PC-3 (cell line): ENCODE data around the gene TCEAL9. TPM values are rescaled to one million over a fixed set of nuclear protein-coding genes. Genes with fewer than 3 reads are reported as not detected.
A peak's percentile ranks its signal among the peaks of the same experiment; 100 is the strongest.

Experiments used
- ATAC-seq: fragments of 200-7000 bp; cut with Tn5 transposase; 2 replicates; pipeline ENCODE4 v1.9.1; 2020; ENCODE audit warnings: mild to moderate bottlenecking, moderate library complexity
- BruUV-seq: library from RNA; stranded (reverse); fragments of 400-500 nt; replicated peaks from 2 replicates; lab custom pipeline; 2021; lab: Mats Ljungman, UMichigan
- CTCF ChIA-PET: fragments of 300-600 bp; sonication (Branson Sonifier 250); formaldehyde crosslinking; loops from one replicate; lab custom pipeline; 2022; ENCODE audit warnings: antibody characterized with exemption; lab: Charles Lee
- POLR2A ChIA-PET: fragments of 300-600 bp; sonication (Branson Sonifier 250); formaldehyde crosslinking; loops from one replicate; lab custom pipeline; 2022; ENCODE audit warnings: antibody characterized with exemption; ENCODE audit not compliant: unreplicated experiment; lab: Charles Lee
- DNase-seq: peaks from one replicate; pipeline ENCODE4 v3.0.0-alpha.2; 2015
- H2AFZ ChIP-seq: fragments of 300-600 bp; sonication (generic); 2 replicates; pipeline ENCODE4 v1.6.0; 2016; ENCODE audit warnings: antibody characterized with exemption, low read length
- H3F3A ChIP-seq: fragments of 300-600 bp; sonication (generic); one replicate; pipeline ENCODE4 v1.6.0; 2017; ENCODE audit warnings: antibody characterized with exemption, low read length, control low read depth, mild to moderate bottlenecking; ENCODE audit not compliant: unreplicated experiment
- H3K27ac ChIP-seq: fragments of 300-600 bp; sonication (generic); 2 replicates; pipeline ENCODE4 v1.5.1; 2016; ENCODE audit warnings: mild to moderate bottlenecking, low read length
- H3K27me3 ChIP-seq: fragments of 300-600 bp; sonication (generic); 2 replicates; pipeline ENCODE4 v1.6.1; 2016; ENCODE audit warnings: low read length, mixed read lengths
- H3K36me3 ChIP-seq: fragments of 300-600 bp; sonication (generic); 2 replicates; pipeline ENCODE4 v1.6.1; 2016; ENCODE audit warnings: low read depth, mixed run types, low read length, mixed read lengths
- H3K4me1 ChIP-seq: fragments of 300-600 bp; sonication (generic); 2 replicates; pipeline ENCODE4 v1.5.1; 2016; ENCODE audit warnings: low read length; ENCODE audit not compliant: insufficient read depth
- H3K4me2 ChIP-seq: fragments of 300-600 bp; sonication (generic); 2 replicates; pipeline ENCODE4 v1.6.0; 2016; ENCODE audit warnings: low read length
- H3K4me3 ChIP-seq: fragments of 300-600 bp; sonication (generic); 2 replicates; pipeline ENCODE4 v1.5.1; 2016; ENCODE audit warnings: mild to moderate bottlenecking, low read length, mixed read lengths
- H3K79me2 ChIP-seq: fragments of 300-600 bp; sonication (generic); 2 replicates; pipeline ENCODE4 v1.6.1; 2017; ENCODE audit warnings: low read length, mixed read lengths
- H3K9ac ChIP-seq: fragments of 300-600 bp; sonication (generic); 2 replicates; pipeline ENCODE4 v1.6.0; 2016; ENCODE audit warnings: mild to moderate bottlenecking, low read length
- H3K9me2 ChIP-seq: fragments of 300-600 bp; sonication (generic); replicated peaks from 2 replicates; pipeline ENCODE4 v1.6.1; 2016; ENCODE audit warnings: mixed run types, low read length, mixed read lengths
- H3K9me3 ChIP-seq: fragments of 300-600 bp; sonication (generic); 2 replicates; pipeline ENCODE4 v1.6.1; 2016; ENCODE audit warnings: low read length, mixed read lengths
- H4K20me1 ChIP-seq: fragments of 300-600 bp; sonication (generic); 2 replicates; pipeline ENCODE4 v1.6.1; 2016; ENCODE audit warnings: low read length, mixed read lengths
- EZH2 ChIP-seq: fragments of 300-600 bp; sonication (generic); IDR thresholded peaks from one replicate; pipeline ENCODE4 v1.6.1; 2017; ENCODE audit warnings: antibody characterized with exemption, mild to moderate bottlenecking, low read length; ENCODE audit not compliant: unreplicated experiment
- EZH2phosphoT487 ChIP-seq: fragments of 300-600 bp; sonication (generic); IDR thresholded peaks from 2 replicates; pipeline ENCODE4 v1.6.1; 2018; ENCODE audit warnings: mild to moderate bottlenecking, antibody characterized with exemption, low read length, borderline replicate concordance
- intact Hi-C: fragments of 100-400 bp; cut with micrococcal nuclease; formaldehyde crosslinking; loops from 2 replicates; pipeline ENCODE4 v1.9.0; 2023
- total RNA-seq: library from RNA; depleted of rRNA; stranded (reverse); fragments of >200 nt; gene quantifications from 2 replicates; pipeline ENCODE4 v1.2.3, GENCODE V29; 2014
- TF ChIP-seq, protein P1 (sequence below): fragments of 300-600 bp; sonication (generic); conservative IDR thresholded peaks from 2 replicates; pipeline ENCODE4 v1.5.1; 2017; ENCODE audit warnings: antibody characterized with exemption, low read depth, mild to moderate bottlenecking, low read length

Gene TCEAL9
- total RNA-seq, 1 experiment from 2014 or later, result 23.0 TPM

DNA sequence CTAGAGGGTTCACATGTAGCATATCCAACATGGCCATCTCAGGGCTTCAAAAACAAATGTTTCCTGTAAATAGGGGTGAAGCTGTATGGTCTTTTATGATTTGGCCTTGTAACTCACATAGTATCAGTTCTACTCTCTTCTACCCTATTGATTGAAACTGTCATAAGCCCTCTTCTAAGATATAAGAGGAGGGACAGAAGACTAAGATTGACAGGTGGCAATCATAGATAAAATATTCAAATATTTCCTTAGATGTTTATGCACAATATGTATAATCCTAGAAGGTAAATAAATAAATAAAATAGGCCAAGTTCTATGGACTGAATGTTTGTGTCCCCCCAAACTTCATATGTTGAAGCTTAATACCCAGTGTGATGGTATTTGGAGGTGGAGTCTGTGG, 13.2 kb downstream of the TCEAL9 start:
- POLR2A ChIA-PET, result no interaction called here

DNA sequence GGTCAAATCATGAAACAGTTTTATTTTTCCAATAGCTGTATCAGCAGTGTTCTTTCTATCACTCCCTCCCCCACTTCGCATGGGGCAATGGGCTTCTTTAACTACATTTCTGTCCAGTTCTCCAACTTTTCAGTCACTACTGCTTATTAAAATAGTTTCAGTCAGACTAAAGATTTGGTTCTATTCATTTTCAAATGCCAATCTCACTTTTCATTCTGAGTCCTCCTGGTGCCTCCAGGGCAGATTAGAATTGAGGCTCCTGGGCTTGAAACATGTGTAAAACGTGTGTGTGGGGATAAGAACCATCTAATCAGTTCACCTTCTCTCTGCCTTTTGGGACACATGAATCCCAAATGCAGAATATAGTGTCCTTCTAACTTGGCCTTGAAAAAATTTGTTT, 16.6 kb downstream of the TCEAL9 start:
- Histone ChIP-seq H3K36me3 (no peaks in the 10 kb centered on the region), H3K4me2 (peak overlapping the region; percentile 10; the same call in 1 of the 2 replicates)
- POLR2A ChIA-PET, result no interaction called here

More for the DNA sequence above, 13.2 kb downstream of the TCEAL9 start:
- CTCF ChIA-PET, result no interaction called here
- Histone ChIP-seq H4K20me1 (no peaks in the 10 kb centered on the region), H3K4me1 (peaks cover 11% of the 10 kb centered on the region), H3K9ac (no peak overlapping the region), H3K27ac (no peak overlapping the region), H3K9me3 (no peaks in the 10 kb centered on the region), H2AFZ (no peak overlapping the region), H3F3A (no peaks in the 10 kb centered on the region), H3K27me3 (no peaks in the 10 kb centered on the region), H3K4me3 (no peak overlapping the region), H3K36me3 (no peaks in the 10 kb centered on the region), H3K4me2 (no peak overlapping the region), H3K79me2 (no peaks in the 10 kb centered on the region), H3K9me2 (no peaks in the 10 kb centered on the region)
- no peak for DNase-seq
- BruUV-seq, result no TSS peak
- no peak for ATAC-seq
- TF ChIP-seq EZH2 (no peak), EZH2phosphoT487 (no peak)
- TF ChIP-seq, protein P1, sequence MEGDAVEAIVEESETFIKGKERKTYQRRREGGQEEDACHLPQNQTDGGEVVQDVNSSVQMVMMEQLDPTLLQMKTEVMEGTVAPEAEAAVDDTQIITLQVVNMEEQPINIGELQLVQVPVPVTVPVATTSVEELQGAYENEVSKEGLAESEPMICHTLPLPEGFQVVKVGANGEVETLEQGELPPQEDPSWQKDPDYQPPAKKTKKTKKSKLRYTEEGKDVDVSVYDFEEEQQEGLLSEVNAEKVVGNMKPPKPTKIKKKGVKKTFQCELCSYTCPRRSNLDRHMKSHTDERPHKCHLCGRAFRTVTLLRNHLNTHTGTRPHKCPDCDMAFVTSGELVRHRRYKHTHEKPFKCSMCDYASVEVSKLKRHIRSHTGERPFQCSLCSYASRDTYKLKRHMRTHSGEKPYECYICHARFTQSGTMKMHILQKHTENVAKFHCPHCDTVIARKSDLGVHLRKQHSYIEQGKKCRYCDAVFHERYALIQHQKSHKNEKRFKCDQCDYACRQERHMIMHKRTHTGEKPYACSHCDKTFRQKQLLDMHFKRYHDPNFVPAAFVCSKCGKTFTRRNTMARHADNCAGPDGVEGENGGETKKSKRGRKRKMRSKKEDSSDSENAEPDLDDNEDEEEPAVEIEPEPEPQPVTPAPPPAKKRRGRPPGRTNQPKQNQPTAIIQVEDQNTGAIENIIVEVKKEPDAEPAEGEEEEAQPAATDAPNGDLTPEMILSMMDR, result no peak
- intact Hi-C loops, result no loop called here

DNA sequence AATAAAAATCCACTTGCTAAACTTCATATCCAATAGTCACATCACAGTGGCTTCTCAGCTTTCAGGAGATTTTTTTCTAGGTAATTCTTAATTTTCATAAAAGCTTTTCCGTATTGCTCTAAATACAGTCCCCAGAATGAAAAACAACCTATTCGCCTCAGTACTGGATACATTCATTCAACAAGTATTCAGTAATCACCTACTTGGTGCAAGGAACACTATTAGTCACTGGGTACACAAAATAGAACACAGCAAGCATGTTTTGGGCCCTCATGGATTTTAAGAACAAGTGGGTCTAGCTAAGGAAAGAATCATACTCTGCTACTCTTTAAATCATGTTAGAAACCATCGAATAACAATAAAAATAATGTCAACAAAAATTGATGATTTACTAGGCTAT, 17.3 kb downstream of the TCEAL9 start:
- H3K9ac ChIP-seq, result no peak overlapping the region
- no peaks in the 10 kb centered on the region for H4K20me1 ChIP-seq
- H3K36me3 ChIP-seq, result no peaks in the 10 kb centered on the region
- intact Hi-C loops, result no loop called here
- H3K4me1 ChIP-seq, result peaks cover 17% of the 10 kb centered on the region
- H3K4me3 ChIP-seq, result no peak overlapping the region
- peak overlapping the region; percentile 10 for H3K4me2 ChIP-seq
- no peak for TF ChIP-seq EZH2
- TF ChIP-seq, protein P1, result no peak
- TF ChIP-seq EZH2phosphoT487, result no peak
- H3K79me2 ChIP-seq, result peaks cover 9% of the 10 kb centered on the region
- no peak overlapping the region for H3K27ac ChIP-seq
- H3F3A ChIP-seq, result no peaks in the 10 kb centered on the region
- H2AFZ ChIP-seq, result no peak overlapping the region
- no TSS peak for BruUV-seq
- CTCF ChIA-PET, result no interaction called here
- ATAC-seq (peak; percentile 32; the same call in 1 of the 2 replicates), DNase-seq (peak; percentile 57)
- H3K9me3 ChIP-seq, result no peaks in the 10 kb centered on the region
- H3K9me2 ChIP-seq, result no peaks in the 10 kb centered on the region
- no peaks in the 10 kb centered on the region for H3K27me3 ChIP-seq
- POLR2A ChIA-PET, result no interaction called here

More for the DNA sequence above, 16.6 kb downstream of the TCEAL9 start:
- no peaks in the 10 kb centered on the region for H3K27me3 ChIP-seq
- ATAC-seq (no peak), DNase-seq (no peak)
- H3K9me3 ChIP-seq, result no peaks in the 10 kb centered on the region
- H3K27ac ChIP-seq, result no peak overlapping the region
- H3K9me2 ChIP-seq, result no peaks in the 10 kb centered on the region
- peaks cover 17% of the 10 kb centered on the region for H3K4me1 ChIP-seq
- H3K9ac ChIP-seq, result no peak overlapping the region
- intact Hi-C loops, result no loop called here
- peaks cover 9% of the 10 kb centered on the region for H3K79me2 ChIP-seq
- no peak overlapping the region for H2AFZ ChIP-seq
- H3F3A ChIP-seq, result no peaks in the 10 kb centered on the region
- no peak for TF ChIP-seq EZH2phosphoT487
- TF ChIP-seq EZH2, result no peak
- TF ChIP-seq, protein P1, result no peak
- no peak overlapping the region for H3K4me3 ChIP-seq
- CTCF ChIA-PET, result no interaction called here
- BruUV-seq, result no TSS peak
- H4K20me1 ChIP-seq, result no peaks in the 10 kb centered on the region
